ENCODE measurements around the gene FCGR3A. TPM values are rescaled to one million over a fixed set of nuclear protein-coding genes. Genes with fewer than 3 reads are reported as not detected.
"Not testable (repeated sequence)": the region's sequence is repeated elsewhere in the genome, so short reads cannot be mapped to it uniquely, and the experiment has no call there.

FCGR3A gene
- total RNA-seq, 2 donors from 2014 or later: not detected

DNA sequence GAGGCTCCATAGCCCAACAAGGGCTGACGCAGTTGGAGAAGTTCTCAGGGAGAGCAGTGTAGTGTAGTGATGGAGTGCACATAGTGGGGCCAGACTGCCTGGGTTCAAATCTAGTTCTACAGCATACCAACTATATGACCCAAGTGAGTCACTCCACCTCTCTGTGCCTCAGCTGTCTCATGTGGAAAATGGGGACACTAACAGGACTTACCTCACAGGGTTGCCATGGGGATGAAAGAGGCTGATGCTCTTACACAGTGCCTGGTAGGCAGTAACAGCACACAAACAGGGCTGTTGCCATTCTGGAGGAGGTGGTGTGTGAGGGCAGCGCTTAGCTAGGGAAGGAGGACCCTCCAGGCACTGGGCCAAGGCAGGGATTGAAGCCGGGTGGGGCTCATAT is 43.0 kb upstream of the FCGR3A start:
- DNase-seq; H3K27me3 ChIP-seq (ENCODE audit: control insufficient read depth, insufficient read depth, low read length, poor library complexity, severe bottlenecking); H3K27ac ChIP-seq (ENCODE audit: low read depth, low read length); H3K36me3 Mint-ChIP-seq (ENCODE audit: low read depth); H3K4me3 Mint-ChIP-seq; H3K36me3 ChIP-seq (ENCODE audit: control insufficient read depth, insufficient read depth, low read length); H3K4me3 ChIP-seq (ENCODE audit: low read length); H3K4me1 ChIP-seq (ENCODE audit: control insufficient read depth, insufficient read depth, low read length); H3K9ac ChIP-seq (ENCODE audit: extremely low read depth, low read length, poor library complexity, severe bottlenecking); H3K9me3 Mint-ChIP-seq; H3K9me3 ChIP-seq (ENCODE audit: control insufficient read depth, low read length); H3K27me3 Mint-ChIP-seq (ENCODE audit: insufficient read depth); H3K27ac Mint-ChIP-seq: not testable (repeated sequence)
- WGBS, 2 experiments (ENCODE audit: insufficient coverage in 1 of 2, insufficient read length in 1 of 2): no CpG with 5 or more reads among the region's 3 CpGs
- peaks cover 12% of the 10 kb centered on the region for H3K4me1 Mint-ChIP-seq

DNA sequence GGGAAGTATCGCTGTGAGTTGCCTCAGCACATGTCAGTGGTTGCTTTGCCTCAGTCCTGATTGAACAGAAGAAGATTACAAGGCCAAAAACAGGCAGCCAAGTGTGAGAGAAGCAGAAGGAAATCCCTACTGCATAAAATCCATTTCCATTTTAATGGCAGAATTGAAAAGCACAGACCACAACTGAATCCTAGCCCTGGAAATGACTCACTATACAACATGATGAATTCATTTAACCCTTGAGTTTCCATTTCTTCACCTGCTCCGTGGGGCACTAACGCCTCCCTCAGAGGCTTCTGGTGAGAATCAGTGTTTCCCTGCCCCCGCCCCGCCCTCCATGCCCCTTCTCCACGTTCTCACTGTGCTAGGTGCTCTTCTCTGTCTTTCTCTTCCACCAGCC is 40.3 kb upstream of the FCGR3A start:
- H3K9me3 Mint-ChIP-seq; H3K27ac Mint-ChIP-seq; H3K9ac ChIP-seq (ENCODE audit: extremely low read depth, low read length, poor library complexity, severe bottlenecking); H3K27me3 ChIP-seq (ENCODE audit: control insufficient read depth, insufficient read depth, low read length, poor library complexity, severe bottlenecking); H3K36me3 ChIP-seq (ENCODE audit: control insufficient read depth, insufficient read depth, low read length); H3K4me1 ChIP-seq (ENCODE audit: control insufficient read depth, insufficient read depth, low read length); H3K9me3 ChIP-seq (ENCODE audit: control insufficient read depth, low read length); H3K4me3 Mint-ChIP-seq; H3K4me1 Mint-ChIP-seq; H3K36me3 Mint-ChIP-seq (ENCODE audit: low read depth); H3K4me3 ChIP-seq (ENCODE audit: low read length); H3K27me3 Mint-ChIP-seq (ENCODE audit: insufficient read depth); H3K27ac ChIP-seq (ENCODE audit: low read depth, low read length): not testable (repeated sequence)
- WGBS, 2 experiments (ENCODE audit: insufficient coverage in 1 of 2, insufficient read length in 1 of 2): 80 to 100% methylated on average over 1 of the region's 6 CpGs
- DNase-seq: peak; percentile 39

DNA sequence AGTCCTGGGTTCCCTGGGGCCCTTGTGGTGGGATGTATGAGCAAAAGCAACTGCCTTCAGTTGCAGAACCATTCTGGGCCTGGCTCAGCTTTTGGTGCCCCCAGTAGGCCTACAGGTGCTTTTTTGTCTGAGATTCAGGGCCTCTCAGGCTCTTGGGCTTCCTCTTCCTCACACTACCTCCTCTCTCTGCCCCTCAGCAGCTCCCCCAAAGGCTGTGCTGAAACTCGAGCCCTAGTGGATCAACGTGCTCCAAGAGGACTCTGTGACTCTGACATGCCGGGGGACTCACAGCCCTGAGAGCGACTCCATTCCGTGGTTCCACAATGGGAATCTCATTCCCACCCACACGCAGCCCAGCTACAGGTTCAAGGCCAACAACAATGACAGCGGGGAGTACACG is 39.7 kb upstream of the FCGR3A start:
- not testable (repeated sequence) for H3K27me3 Mint-ChIP-seq (ENCODE audit: insufficient read depth); H3K4me3 ChIP-seq (ENCODE audit: low read length); H3K4me1 Mint-ChIP-seq; H3K4me1 ChIP-seq (ENCODE audit: control insufficient read depth, insufficient read depth, low read length); H3K27ac ChIP-seq (ENCODE audit: low read depth, low read length); H3K36me3 Mint-ChIP-seq (ENCODE audit: low read depth); H3K9me3 ChIP-seq (ENCODE audit: control insufficient read depth, low read length); H3K9ac ChIP-seq (ENCODE audit: extremely low read depth, low read length, poor library complexity, severe bottlenecking); H3K27me3 ChIP-seq (ENCODE audit: control insufficient read depth, insufficient read depth, low read length, poor library complexity, severe bottlenecking); H3K27ac Mint-ChIP-seq; H3K36me3 ChIP-seq (ENCODE audit: control insufficient read depth, insufficient read depth, low read length); H3K4me3 Mint-ChIP-seq; H3K9me3 Mint-ChIP-seq
- DNase-seq: peak; percentile 50
- 70% methylated on average over 5 of the region's 8 CpGs; no CpG with 5 or more reads in 1 of the 2 experiments for WGBS, 2 experiments (ENCODE audit: insufficient coverage in 1 of 2, insufficient read length in 1 of 2)

GRCh38 chr1:161588596-161588995 is 39.0 kb upstream of the FCGR3A start:
- not testable (repeated sequence) for H3K36me3 Mint-ChIP-seq (ENCODE audit: low read depth); H3K9ac ChIP-seq (ENCODE audit: extremely low read depth, low read length, poor library complexity, severe bottlenecking); H3K4me3 Mint-ChIP-seq; DNase-seq; H3K9me3 ChIP-seq (ENCODE audit: control insufficient read depth, low read length); H3K27ac ChIP-seq (ENCODE audit: low read depth, low read length); H3K27ac Mint-ChIP-seq; H3K4me1 Mint-ChIP-seq; H3K36me3 ChIP-seq (ENCODE audit: control insufficient read depth, insufficient read depth, low read length); H3K4me1 ChIP-seq (ENCODE audit: control insufficient read depth, insufficient read depth, low read length); H3K4me3 ChIP-seq (ENCODE audit: low read length); H3K27me3 ChIP-seq (ENCODE audit: control insufficient read depth, insufficient read depth, low read length, poor library complexity, severe bottlenecking); H3K27me3 Mint-ChIP-seq (ENCODE audit: insufficient read depth); H3K9me3 Mint-ChIP-seq
- no CpG with 5 or more reads among the region's 6 CpGs for WGBS, 2 experiments (ENCODE audit: insufficient coverage in 1 of 2, insufficient read length in 1 of 2)

- not testable (repeated sequence) for H3K27ac ChIP-seq (ENCODE audit: low read depth, low read length); H3K27me3 Mint-ChIP-seq (ENCODE audit: insufficient read depth); H3K9me3 ChIP-seq (ENCODE audit: control insufficient read depth, low read length); H3K36me3 Mint-ChIP-seq (ENCODE audit: low read depth); H3K36me3 ChIP-seq (ENCODE audit: control insufficient read depth, insufficient read depth, low read length); H3K9me3 Mint-ChIP-seq; H3K4me1 Mint-ChIP-seq; H3K9ac ChIP-seq (ENCODE audit: extremely low read depth, low read length, poor library complexity, severe bottlenecking); H3K27me3 ChIP-seq (ENCODE audit: control insufficient read depth, insufficient read depth, low read length, poor library complexity, severe bottlenecking); DNase-seq; H3K27ac Mint-ChIP-seq; H3K4me1 ChIP-seq (ENCODE audit: control insufficient read depth, insufficient read depth, low read length); H3K4me3 ChIP-seq (ENCODE audit: low read length); H3K4me3 Mint-ChIP-seq
- WGBS, 2 experiments (ENCODE audit: insufficient coverage in 1 of 2, insufficient read length in 1 of 2): no CpG with 5 or more reads among the region's 4 CpGs
Observed at GRCh38 chr1:161582882-161583281, 33.3 kb upstream of the FCGR3A start.

DNA sequence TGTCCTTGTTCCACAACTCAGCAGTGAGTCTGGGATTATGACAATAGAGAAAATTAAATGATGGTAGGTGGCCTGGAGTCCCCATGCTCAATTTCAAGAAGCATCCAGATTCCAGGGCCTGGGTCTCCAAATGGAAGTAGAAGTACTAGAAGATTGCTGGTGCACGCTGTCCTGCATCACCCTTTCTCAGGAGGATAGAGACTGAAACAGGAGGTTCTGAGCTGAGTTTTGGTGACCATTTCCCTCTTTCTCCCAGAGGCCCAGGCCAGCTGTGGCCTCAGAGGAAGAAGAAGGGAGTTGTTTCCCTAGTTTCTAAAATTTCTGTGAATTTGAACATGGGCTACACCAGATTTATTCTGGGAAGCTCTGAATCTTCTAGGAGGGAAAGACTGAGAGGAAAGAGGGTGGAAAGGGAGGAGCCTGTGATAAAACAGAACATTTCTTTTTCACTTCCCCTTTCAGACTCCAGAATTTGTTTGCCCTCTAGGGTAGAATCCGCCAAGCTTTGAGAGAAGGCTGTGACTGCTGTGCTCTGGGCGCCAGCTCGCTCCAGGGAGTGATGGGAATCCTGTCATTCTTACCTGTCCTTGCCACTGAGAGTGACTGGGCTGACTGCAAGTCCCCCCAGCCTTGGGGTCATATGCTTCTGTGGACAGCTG is 31.4 kb upstream of the FCGR3A start:
- H3K36me3 Mint-ChIP-seq (ENCODE audit: low read depth); H3K9me3 Mint-ChIP-seq; H3K27ac ChIP-seq (ENCODE audit: low read depth, low read length): not testable (repeated sequence)

GRCh38 chr1:161579856-161580507 is 30.4 kb upstream of the FCGR3A start:
- H3K27ac Mint-ChIP-seq; H3K4me3 Mint-ChIP-seq; H3K9me3 ChIP-seq (ENCODE audit: control insufficient read depth, low read length); H3K9ac ChIP-seq (ENCODE audit: extremely low read depth, low read length, poor library complexity, severe bottlenecking); H3K4me3 ChIP-seq (ENCODE audit: low read length); H3K27me3 ChIP-seq (ENCODE audit: control insufficient read depth, insufficient read depth, low read length, poor library complexity, severe bottlenecking); DNase-seq; H3K27ac ChIP-seq (ENCODE audit: low read depth, low read length); H3K27me3 Mint-ChIP-seq (ENCODE audit: insufficient read depth); H3K4me1 Mint-ChIP-seq; H3K36me3 ChIP-seq (ENCODE audit: control insufficient read depth, insufficient read depth, low read length); H3K36me3 Mint-ChIP-seq (ENCODE audit: low read depth); H3K4me1 ChIP-seq (ENCODE audit: control insufficient read depth, insufficient read depth, low read length); H3K9me3 Mint-ChIP-seq: not testable (repeated sequence)
- no CpG with 5 or more reads among the region's 8 CpGs for WGBS, 2 experiments (ENCODE audit: insufficient coverage in 1 of 2, insufficient read length in 1 of 2)

More for the DNA sequence above, 31.4 kb upstream of the FCGR3A start:
- not testable (repeated sequence) for H3K4me1 ChIP-seq (ENCODE audit: control insufficient read depth, insufficient read depth, low read length); H3K4me3 ChIP-seq (ENCODE audit: low read length); H3K4me1 Mint-ChIP-seq; H3K27me3 ChIP-seq (ENCODE audit: control insufficient read depth, insufficient read depth, low read length, poor library complexity, severe bottlenecking); H3K27me3 Mint-ChIP-seq (ENCODE audit: insufficient read depth); H3K9ac ChIP-seq (ENCODE audit: extremely low read depth, low read length, poor library complexity, severe bottlenecking); H3K4me3 Mint-ChIP-seq; H3K9me3 ChIP-seq (ENCODE audit: control insufficient read depth, low read length); H3K27ac Mint-ChIP-seq; DNase-seq; H3K36me3 ChIP-seq (ENCODE audit: control insufficient read depth, insufficient read depth, low read length)
- no CpG with 5 or more reads among the region's 4 CpGs for WGBS, 2 experiments (ENCODE audit: insufficient coverage in 1 of 2, insufficient read length in 1 of 2)
